GM19463 (cell line): ENCODE data around the gene RANBP10.
"Not testable (repeated sequence)": the region's sequence is repeated elsewhere in the genome, so short reads cannot be mapped to it uniquely, and the experiment has no call there.

Source experiments
- ATAC-seq: cut with Tn5 transposase; IDR thresholded peaks from one replicate; pipeline ENCODE4 v1.9.1; 2021; ENCODE audit warnings: mild to moderate bottlenecking, moderate library complexity; ENCODE audit not compliant: unreplicated experiment

Gene RANBP10

GRCh38 chr16:67806428-67807147 lies at the start of gene RANBP10, which contains the start of gene TSNAXIP1:
Gene RANBP10, minus strand, starts transcription at chr16:67806560. Its CDS starts 24 bp downstream, at chr16:67806536.
Gene TSNAXIP1, plus strand, starts transcription at chr16:67806889. Its CDS starts 261 bp downstream, at chr16:67807150.
- ATAC-seq = peak; percentile 86

GRCh38 chr16:67855789-67856188 lies 49.4 kb upstream of the RANBP10 start:
- no peak for ATAC-seq

GRCh38 chr16:67853670-67854069 lies 47.3 kb upstream of the RANBP10 start:
- ATAC-seq = no peak

- no peak for ATAC-seq
Observed at GRCh38 chr16:67848118-67848517, 41.8 kb upstream of the RANBP10 start.

GRCh38 chr16:67847064-67847861 lies 40.9 kb upstream of the RANBP10 start, which contains the start of gene CENPT:
Gene CENPT, minus strand, starts transcription at chr16:67847693. Its CDS starts 13,834 bp downstream, at chr16:67833859.
- peak; percentile 33 for ATAC-seq

GRCh38 chr16:67846320-67847063 lies 40.1 kb upstream of the RANBP10 start, which contains the start of gene NUTF2:
Gene NUTF2, plus strand, starts transcription at chr16:67846933. Its CDS starts 18,198 bp downstream, at chr16:67865131.
- peak; percentile 54 for ATAC-seq

GRCh38 chr16:67846063-67846319 lies 39.6 kb upstream of the RANBP10 start:
- ATAC-seq = no peak

GRCh38 chr16:67845291-67846062 lies 39.1 kb upstream of the RANBP10 start:
- no peak for ATAC-seq

- no peak for ATAC-seq
Observed at GRCh38 chr16:67844497-67844896, 38.1 kb upstream of the RANBP10 start.

GRCh38 chr16:67843343-67843765 lies 37.0 kb upstream of the RANBP10 start:
- ATAC-seq = no peak

- ATAC-seq = peak; percentile 20
Observed at GRCh38 chr16:67842509-67843342, 36.4 kb upstream of the RANBP10 start.

- peak; percentile 42 for ATAC-seq
Observed at GRCh38 chr16:67841816-67842508, 35.6 kb upstream of the RANBP10 start, which contains the start of gene THAP11. Gene THAP11, plus strand, starts transcription at chr16:67842320. Its CDS starts 235 bp downstream, at chr16:67842555.

- no peak for ATAC-seq
Observed at GRCh38 chr16:67841198-67841815, 34.9 kb upstream of the RANBP10 start.

- no peak for ATAC-seq
Observed at GRCh38 chr16:67837811-67838210, 31.5 kb upstream of the RANBP10 start.

- not testable (repeated sequence) for ATAC-seq
Observed at GRCh38 chr16:67837190-67837589, 30.8 kb upstream of the RANBP10 start.

- no peak for ATAC-seq
Observed at GRCh38 chr16:67834242-67834614, 27.9 kb upstream of the RANBP10 start.

- peak; percentile 99 for ATAC-seq
Observed at GRCh38 chr16:67833415-67834241, 27.3 kb upstream of the RANBP10 start.

GRCh38 chr16:67833030-67833414 lies 26.7 kb upstream of the RANBP10 start:
- ATAC-seq = no peak
